GM10248 (cell line): ENCODE data around the gene SLC4A4.

Experiments used
- CTCF ChIA-PET: fragments of 300-600 bp; sonication (Branson Sonifier 250); formaldehyde crosslinking; extraction: SDS; loops from one replicate; lab custom pipeline; 2021; ENCODE audit warnings: antibody characterized with exemption; lab: Yijun Ruan, JAX
- POLR2A ChIA-PET: fragments of 350-650 bp; sonication (Branson Sonifier 250); formaldehyde crosslinking; extraction: SDS; loops from one replicate; lab custom pipeline; 2020; ENCODE audit warnings: antibody characterized with exemption; lab: Yijun Ruan, JAX
- DNase-seq: peaks from one replicate; pipeline ENCODE4 v3.0.0; 2012; ENCODE audit errors: extremely low spot score
- TF ChIP-seq, protein P1 (sequence below): IDR thresholded peaks from 2 replicates; pipeline ENCODE4 v1.5.1; 2012; ENCODE audit warnings: mild to moderate bottlenecking, low read depth; ENCODE audit errors: extremely low read depth, missing control alignments, control extremely low read depth

The SLC4A4 gene

DNA sequence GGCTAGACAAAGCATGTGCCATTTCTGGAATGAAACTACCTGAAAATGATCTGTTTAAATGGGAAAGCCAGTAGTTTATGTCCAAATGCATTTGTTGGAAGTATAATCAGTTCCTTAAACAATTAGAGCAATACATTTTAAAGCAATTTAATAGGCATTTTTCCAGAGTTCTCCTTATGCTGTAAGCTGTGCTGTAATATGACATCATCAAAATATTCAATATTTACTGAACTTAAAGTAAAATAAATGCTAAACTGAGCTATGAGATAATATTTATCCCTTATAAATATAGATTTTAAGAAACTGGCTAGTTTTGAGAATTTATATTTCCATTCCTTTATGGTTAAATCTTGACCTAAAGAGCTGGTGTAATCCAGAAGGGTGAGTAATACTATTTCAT is 7.9 kb downstream of the SLC4A4 start:
- TF ChIP-seq, protein P1, sequence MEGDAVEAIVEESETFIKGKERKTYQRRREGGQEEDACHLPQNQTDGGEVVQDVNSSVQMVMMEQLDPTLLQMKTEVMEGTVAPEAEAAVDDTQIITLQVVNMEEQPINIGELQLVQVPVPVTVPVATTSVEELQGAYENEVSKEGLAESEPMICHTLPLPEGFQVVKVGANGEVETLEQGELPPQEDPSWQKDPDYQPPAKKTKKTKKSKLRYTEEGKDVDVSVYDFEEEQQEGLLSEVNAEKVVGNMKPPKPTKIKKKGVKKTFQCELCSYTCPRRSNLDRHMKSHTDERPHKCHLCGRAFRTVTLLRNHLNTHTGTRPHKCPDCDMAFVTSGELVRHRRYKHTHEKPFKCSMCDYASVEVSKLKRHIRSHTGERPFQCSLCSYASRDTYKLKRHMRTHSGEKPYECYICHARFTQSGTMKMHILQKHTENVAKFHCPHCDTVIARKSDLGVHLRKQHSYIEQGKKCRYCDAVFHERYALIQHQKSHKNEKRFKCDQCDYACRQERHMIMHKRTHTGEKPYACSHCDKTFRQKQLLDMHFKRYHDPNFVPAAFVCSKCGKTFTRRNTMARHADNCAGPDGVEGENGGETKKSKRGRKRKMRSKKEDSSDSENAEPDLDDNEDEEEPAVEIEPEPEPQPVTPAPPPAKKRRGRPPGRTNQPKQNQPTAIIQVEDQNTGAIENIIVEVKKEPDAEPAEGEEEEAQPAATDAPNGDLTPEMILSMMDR, result no peak
- DNase-seq, result no peak
- CTCF ChIA-PET, result interaction anchor here (1.2 kb wide), 1 partner anchor 27 kb away, joined by 4 read pairs; no protein-coding TSS in a partner anchor
- POLR2A ChIA-PET, result no interaction called here

DNA sequence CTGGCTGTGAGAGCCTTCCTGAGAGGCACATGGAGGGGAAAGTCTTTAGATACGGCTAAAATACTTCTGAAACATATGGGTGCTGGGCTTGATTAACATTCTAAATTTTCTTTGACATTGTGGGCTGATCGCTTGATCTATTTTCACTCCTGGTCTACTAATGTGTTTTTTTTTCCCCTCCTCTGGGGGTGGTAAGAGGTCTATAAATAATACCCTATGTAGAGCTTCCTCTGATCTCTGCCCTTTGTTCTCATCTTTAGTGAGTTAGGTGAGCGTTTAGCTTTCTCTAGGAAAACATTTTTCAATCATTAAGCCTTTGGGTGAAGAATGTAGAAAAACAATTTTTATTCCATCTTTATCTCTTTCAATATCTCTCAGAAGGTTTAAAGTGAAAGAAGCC is 9.8 kb downstream of the SLC4A4 start:
- ChIA-PET CTCF (interaction anchor here (1.6 to 2.0 kb wide), 3 partner anchors 10 to 35 kb away, joined by 4 to 5 read pairs (median 4); partner anchors contain the start of gene SLC4A4), POLR2A (no interaction called here)
- DNase-seq, result no peak
- TF ChIP-seq, protein P1, result no peak

DNA sequence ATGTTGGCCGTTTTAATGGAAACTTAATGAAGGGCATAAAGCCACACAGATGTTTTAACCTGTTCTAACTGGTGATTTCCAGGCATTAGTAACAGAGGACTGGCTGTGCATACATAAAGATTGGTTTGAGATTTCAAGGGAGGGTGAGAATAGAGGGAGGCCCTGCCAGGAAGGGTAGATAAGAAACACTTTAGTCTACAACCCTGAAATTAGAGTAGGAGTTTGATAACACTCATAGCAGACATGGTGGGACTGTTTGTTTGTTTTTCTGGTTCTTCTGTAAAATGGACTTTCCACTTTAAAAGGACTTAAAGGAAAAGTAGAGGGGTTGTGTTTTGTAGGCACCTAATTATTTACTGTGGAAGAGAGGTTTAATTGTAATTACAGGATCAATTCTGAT is 16.2 kb downstream of the SLC4A4 start:
- TF ChIP-seq, protein P1, result no peak
- POLR2A ChIA-PET, result no interaction called here
- no peak for DNase-seq
- CTCF ChIA-PET, result interaction anchor here (0.8 to 1.2 kb wide), 3 partner anchors 12 to 61 kb away, joined by 3 read pairs; no protein-coding TSS in a partner anchor

DNA sequence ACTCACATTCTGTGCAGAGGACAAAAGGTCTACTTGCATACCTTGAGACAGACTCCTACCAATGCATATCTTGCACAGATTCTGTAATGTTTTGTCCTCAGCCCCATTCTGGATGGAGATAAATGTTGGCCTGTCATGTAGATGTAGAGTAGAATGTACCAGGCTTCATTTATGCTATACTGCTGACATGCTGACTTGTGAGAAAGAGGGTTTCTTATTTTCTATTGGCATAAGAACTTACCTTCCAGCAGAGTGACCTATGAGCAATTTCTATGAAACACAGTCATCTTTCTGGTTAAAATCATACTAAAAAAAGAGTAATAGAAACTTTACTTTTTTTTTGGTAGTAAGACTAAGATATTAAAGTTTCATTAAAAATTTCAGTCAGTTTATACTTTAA is 17.2 kb downstream of the SLC4A4 start:
- CTCF ChIA-PET, result interaction anchor here (0.8 kb wide), 1 partner anchor 48 kb away, joined by 3 read pairs; no protein-coding TSS in a partner anchor
- TF ChIP-seq, protein P1, result no peak
- POLR2A ChIA-PET, result no interaction called here
- no peak for DNase-seq

DNA sequence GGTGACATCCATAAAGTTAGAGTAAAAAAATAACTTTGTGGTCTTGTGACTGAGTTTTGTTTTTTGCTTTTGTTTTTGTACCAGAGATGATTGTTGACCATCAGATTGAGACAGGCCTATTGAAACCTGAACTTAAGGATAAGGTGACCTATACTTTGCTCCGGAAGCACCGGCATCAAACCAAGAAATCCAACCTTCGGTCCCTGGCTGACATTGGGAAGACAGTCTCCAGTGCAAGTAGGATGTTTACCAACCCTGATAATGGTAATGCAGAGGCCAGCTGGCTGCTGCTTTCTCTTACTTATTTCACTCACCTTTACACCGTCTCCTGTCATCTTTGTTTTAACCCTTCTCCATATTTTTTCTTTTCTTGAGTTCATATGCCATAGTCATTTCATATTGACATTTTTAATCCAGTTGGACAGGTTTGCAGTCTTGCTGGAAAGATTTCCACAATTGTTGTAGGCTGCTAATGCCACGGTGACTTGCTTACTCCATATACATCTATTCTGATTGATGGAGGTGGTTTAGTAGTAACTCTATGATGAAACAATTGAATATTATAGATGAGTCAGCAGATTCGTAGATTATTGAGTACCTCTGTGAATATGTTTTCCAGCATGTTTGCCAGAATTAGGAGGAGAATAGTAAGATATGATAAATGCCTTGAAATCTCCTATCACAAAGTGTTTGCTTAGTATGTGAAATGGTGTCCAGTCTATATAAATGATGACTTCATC is 18.3 kb downstream of the SLC4A4 start:
- POLR2A ChIA-PET, result no interaction called here
- TF ChIP-seq, protein P1, result no peak
- no peak for DNase-seq
- CTCF ChIA-PET, result no interaction called here

DNA sequence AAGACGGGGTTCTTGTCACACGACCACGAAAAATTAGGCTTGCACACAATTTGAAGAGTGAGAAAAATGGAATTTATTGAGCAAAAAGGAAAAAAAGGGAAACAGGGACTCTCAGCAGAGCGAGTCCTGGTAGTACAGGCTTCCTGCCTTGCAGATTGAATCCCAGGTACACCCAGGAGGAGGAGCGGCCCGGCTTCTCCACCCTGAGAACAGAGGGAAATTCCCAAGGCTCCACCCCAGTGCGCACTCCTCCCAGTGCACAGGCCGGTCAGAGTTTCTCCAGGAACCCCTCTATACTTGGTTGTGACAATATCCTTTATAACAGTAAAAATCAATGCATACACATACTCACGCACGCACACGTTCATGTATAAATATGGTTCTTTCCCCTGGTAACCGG is 22.0 kb downstream of the SLC4A4 start:
- no peak for DNase-seq
- ChIA-PET POLR2A (no interaction called here), CTCF (no interaction called here)
- TF ChIP-seq, protein P1, result no peak
